ENCODE data around the gene ATP13A4. TPM values are rescaled to one million over a fixed set of nuclear protein-coding genes. Genes with fewer than 3 reads are reported as not detected.

ATP13A4 gene
- total and polyA plus RNA-seq, 4 donors = 0.23 to 2.7 (median 0.50) TPM

DNA sequence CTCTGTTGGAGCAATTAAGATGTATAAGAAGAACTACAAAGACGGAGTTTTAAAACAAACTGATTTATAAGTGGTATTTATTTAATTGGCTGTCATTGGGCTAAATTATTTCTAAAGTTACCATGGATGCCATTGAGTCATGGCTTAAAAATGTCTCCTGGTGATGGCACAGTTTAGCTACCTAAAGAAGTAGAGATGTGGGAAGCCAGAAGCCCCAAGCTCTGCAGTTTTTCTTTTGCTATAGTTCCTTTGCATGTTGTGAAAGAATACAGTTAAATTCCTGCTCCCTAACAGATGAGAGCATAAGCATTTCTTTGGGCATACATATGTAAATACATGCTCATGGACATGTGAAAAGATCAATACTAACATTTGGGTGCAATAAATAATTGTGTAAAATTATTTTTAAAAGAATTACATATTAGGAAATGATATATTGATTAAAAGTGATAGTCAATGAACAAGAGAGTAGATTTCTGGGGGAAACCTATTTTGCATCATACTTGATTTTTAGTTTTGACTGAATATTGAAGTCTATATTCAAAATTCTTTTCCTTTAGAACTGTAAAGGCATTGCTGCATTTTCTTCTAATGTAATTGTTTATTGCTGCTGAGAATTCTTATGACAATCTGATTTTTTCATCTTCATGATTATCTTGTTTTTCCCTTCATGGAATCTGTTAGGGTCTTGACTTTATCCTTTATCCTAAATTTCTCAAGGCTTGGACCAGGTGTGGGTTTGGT is 40.4 kb upstream of the ATP13A4 start:
- Histone ChIP-seq H3K9me3 (ENCODE audit: control insufficient read depth in 4 of 4, low read length in 3 of 4) (no peaks in the 10 kb centered on the region), H3K36me3 (ENCODE audit: control insufficient read depth in 4 of 4, insufficient read depth in 3 of 4, low read depth in 1 of 4, low read length in 3 of 4) (peaks cover 0 to 1% (median 0%) of the 10 kb centered on the region in 4 donors), H3K4me1 (ENCODE audit: control insufficient read depth in 4 of 4, insufficient read depth in 4 of 4, low read length in 3 of 4) (peaks cover 0 to 20% (median 18%) of the 10 kb centered on the region in 4 donors), H3K27me3 (ENCODE audit: control insufficient read depth in 4 of 4, insufficient read depth in 4 of 4, low read length in 3 of 4) (no peaks in the 10 kb centered on the region), H3K4me3 (ENCODE audit: low read depth in 1 of 3, low read length in 3 of 3) (no peak overlapping the region), H3K27ac (ENCODE audit: low read depth in 1 of 2, low read length in 2 of 2) (no peak overlapping the region), H3K9ac (ENCODE audit: low read depth in 1 of 2, low read length in 2 of 2) (no peak overlapping the region)
- TF ChIP-seq ZBTB33 (IDR thresholded peaks at IDR 0.05) (no peak), NR2F2 (IDR thresholded peaks at IDR 0.05) (no peak), HNF4A (conservative IDR thresholded peaks at IDR 0.05) (no peak), FOXA2 (IDR thresholded peaks at IDR 0.05) (no peak), SP1 (IDR thresholded peaks at IDR 0.05) (no peak), CTCF (IDR thresholded peaks at IDR 0.05; ENCODE audit: low read depth, low read length, missing input control) (no peak), ATF3 (IDR thresholded peaks at IDR 0.05) (no peak), GABPA (IDR thresholded peaks at IDR 0.05 in 1 of 2, conservative IDR thresholded peaks at IDR 0.05 in 1 of 2) (no peak), HNF4G (IDR thresholded peaks at IDR 0.05) (no peak), RXRA (IDR thresholded peaks at IDR 0.05) (no peak), YY1 (IDR thresholded peaks at IDR 0.05) (no peak), JUND (IDR thresholded peaks at IDR 0.05) (no peak), TAF1 (conservative IDR thresholded peaks at IDR 0.05) (no peak), FOXA1 (IDR thresholded peaks at IDR 0.05) (no peak), MAX (IDR thresholded peaks at IDR 0.05) (no peak), EGR1 (IDR thresholded peaks at IDR 0.05; ENCODE audit: low read depth in 2 of 2) (no peak), RAD21 (IDR thresholded peaks at IDR 0.05) (no peak)
- TF ChIP-seq, protein P1, sequence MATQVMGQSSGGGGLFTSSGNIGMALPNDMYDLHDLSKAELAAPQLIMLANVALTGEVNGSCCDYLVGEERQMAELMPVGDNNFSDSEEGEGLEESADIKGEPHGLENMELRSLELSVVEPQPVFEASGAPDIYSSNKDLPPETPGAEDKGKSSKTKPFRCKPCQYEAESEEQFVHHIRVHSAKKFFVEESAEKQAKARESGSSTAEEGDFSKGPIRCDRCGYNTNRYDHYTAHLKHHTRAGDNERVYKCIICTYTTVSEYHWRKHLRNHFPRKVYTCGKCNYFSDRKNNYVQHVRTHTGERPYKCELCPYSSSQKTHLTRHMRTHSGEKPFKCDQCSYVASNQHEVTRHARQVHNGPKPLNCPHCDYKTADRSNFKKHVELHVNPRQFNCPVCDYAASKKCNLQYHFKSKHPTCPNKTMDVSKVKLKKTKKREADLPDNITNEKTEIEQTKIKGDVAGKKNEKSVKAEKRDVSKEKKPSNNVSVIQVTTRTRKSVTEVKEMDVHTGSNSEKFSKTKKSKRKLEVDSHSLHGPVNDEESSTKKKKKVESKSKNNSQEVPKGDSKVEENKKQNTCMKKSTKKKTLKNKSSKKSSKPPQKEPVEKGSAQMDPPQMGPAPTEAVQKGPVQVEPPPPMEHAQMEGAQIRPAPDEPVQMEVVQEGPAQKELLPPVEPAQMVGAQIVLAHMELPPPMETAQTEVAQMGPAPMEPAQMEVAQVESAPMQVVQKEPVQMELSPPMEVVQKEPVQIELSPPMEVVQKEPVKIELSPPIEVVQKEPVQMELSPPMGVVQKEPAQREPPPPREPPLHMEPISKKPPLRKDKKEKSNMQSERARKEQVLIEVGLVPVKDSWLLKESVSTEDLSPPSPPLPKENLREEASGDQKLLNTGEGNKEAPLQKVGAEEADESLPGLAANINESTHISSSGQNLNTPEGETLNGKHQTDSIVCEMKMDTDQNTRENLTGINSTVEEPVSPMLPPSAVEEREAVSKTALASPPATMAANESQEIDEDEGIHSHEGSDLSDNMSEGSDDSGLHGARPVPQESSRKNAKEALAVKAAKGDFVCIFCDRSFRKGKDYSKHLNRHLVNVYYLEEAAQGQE (IDR thresholded peaks at IDR 0.05) = no peak
- DNase-seq (ENCODE audit: low spot score) = no peak
- WGBS = 93% methylated on average over 1 of the region's 1 CpG
